ENCODE data around the gene CAB39L.

DNA sequence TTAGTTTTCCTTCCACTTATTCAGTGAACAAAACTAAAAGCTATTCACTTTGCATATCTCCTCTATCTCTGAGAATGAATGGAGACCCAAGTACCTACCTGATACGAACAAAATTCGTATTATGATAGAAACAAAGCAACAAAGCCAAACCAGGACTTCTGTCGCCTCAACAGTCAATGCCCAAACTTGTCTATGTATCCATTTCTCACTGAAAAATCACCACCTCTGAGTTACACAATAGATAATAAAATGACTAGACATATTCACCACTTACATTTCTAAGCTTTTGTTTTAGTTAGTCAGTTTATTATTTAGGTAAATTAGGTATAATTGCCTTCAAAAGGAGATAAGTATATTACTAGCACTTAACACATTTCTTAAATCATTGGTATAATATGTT, 67.7 kb downstream of the CAB39L start:
- TF ChIP-seq, protein P1, sequence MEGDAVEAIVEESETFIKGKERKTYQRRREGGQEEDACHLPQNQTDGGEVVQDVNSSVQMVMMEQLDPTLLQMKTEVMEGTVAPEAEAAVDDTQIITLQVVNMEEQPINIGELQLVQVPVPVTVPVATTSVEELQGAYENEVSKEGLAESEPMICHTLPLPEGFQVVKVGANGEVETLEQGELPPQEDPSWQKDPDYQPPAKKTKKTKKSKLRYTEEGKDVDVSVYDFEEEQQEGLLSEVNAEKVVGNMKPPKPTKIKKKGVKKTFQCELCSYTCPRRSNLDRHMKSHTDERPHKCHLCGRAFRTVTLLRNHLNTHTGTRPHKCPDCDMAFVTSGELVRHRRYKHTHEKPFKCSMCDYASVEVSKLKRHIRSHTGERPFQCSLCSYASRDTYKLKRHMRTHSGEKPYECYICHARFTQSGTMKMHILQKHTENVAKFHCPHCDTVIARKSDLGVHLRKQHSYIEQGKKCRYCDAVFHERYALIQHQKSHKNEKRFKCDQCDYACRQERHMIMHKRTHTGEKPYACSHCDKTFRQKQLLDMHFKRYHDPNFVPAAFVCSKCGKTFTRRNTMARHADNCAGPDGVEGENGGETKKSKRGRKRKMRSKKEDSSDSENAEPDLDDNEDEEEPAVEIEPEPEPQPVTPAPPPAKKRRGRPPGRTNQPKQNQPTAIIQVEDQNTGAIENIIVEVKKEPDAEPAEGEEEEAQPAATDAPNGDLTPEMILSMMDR (IDR thresholded peaks at IDR 0.05) = no peak
- TF ChIP-seq POLR2A (IDR thresholded peaks at IDR 0.05) = no peak
